ENCODE results near the gene DENND11. TPM values are rescaled to one million over a fixed set of nuclear protein-coding genes. Genes with fewer than 3 reads are reported as not detected.

DENND11 gene
- polyA plus RNA-seq, 1 of the 3 experiments (the other 2 are of a cell fraction): 5.5 TPM

DNA sequence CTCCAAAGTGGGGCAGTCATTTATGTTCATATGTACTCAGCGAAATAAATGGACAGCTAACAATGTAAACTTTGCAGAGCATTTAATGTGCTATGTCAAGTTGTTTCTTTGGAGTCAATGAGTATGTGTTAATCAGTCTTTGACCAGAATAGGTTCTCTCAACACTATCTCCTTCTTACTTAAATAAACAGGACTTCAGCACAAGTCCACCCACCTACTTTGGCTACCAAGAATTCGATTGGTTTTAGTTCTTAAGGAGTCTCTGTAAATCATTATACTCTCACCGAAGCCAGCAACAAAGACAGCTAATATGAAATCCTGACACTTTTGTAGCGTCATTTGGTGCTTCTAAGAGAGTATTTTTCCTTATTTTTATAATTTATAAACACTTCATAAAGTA is 13.1 kb upstream of the DENND11 start:
- POLR2A ChIA-PET: no interaction called here
- H3K27me3 ChIP-seq (ENCODE audit: insufficient read depth): no peaks in the 10 kb centered on the region
- H3K4me3 ChIP-seq (ENCODE audit: low read depth in 2 of 2, low read length in 1 of 2): no peak overlapping the region
- no peaks in the 10 kb centered on the region for H3K9me3 ChIP-seq
- H3F3A ChIP-seq (replicated peaks; ENCODE audit: insufficient read depth): no peaks in the 10 kb centered on the region
- no peak overlapping the region for H3K9ac ChIP-seq
- DNase-seq: no peak
- H3K9me2 ChIP-seq: no peaks in the 10 kb centered on the region; the same call in 1 of the 2 replicates
- CTCF ChIA-PET: interaction anchor here (1.2 to 3.5 kb wide), 3 partner anchors 13 to 48 kb away, joined by 3 to 26 read pairs (median 4); partner anchors contain the start of gene SSBP1
- H2AFZ ChIP-seq (ENCODE audit: low read depth): no peak overlapping the region
- no peaks in the 10 kb centered on the region for H4K20me1 ChIP-seq (ENCODE audit: insufficient read depth)
- no peak overlapping the region for H3K27ac ChIP-seq (ENCODE audit: low read depth in 2 of 2, low read length in 1 of 2)
- 32% methylated on average over 4 of the region's 4 CpGs for WGBS (ENCODE audit: low lambda C conversion rate)
- H3K79me2 ChIP-seq (ENCODE audit: insufficient read depth): no peaks in the 10 kb centered on the region
- TF ChIP-seq RCOR1 (IDR thresholded peaks at IDR 0.05; ENCODE audit: low read length) (no peak), CHD2 (IDR thresholded peaks at IDR 0.05; ENCODE audit: low read length, partially characterized antibody) (no peak)
- TF ChIP-seq, protein P1, sequence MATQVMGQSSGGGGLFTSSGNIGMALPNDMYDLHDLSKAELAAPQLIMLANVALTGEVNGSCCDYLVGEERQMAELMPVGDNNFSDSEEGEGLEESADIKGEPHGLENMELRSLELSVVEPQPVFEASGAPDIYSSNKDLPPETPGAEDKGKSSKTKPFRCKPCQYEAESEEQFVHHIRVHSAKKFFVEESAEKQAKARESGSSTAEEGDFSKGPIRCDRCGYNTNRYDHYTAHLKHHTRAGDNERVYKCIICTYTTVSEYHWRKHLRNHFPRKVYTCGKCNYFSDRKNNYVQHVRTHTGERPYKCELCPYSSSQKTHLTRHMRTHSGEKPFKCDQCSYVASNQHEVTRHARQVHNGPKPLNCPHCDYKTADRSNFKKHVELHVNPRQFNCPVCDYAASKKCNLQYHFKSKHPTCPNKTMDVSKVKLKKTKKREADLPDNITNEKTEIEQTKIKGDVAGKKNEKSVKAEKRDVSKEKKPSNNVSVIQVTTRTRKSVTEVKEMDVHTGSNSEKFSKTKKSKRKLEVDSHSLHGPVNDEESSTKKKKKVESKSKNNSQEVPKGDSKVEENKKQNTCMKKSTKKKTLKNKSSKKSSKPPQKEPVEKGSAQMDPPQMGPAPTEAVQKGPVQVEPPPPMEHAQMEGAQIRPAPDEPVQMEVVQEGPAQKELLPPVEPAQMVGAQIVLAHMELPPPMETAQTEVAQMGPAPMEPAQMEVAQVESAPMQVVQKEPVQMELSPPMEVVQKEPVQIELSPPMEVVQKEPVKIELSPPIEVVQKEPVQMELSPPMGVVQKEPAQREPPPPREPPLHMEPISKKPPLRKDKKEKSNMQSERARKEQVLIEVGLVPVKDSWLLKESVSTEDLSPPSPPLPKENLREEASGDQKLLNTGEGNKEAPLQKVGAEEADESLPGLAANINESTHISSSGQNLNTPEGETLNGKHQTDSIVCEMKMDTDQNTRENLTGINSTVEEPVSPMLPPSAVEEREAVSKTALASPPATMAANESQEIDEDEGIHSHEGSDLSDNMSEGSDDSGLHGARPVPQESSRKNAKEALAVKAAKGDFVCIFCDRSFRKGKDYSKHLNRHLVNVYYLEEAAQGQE (IDR thresholded peaks at IDR 0.05; ENCODE audit: low read depth, low read length): no peak
- no peaks in the 10 kb centered on the region for H3K4me1 ChIP-seq (ENCODE audit: control insufficient read depth in 1 of 2, insufficient read depth in 2 of 2, low read depth in 1 of 2, low read length in 1 of 2)
- H3K4me2 ChIP-seq: no peak overlapping the region
- peaks cover 0 to 5% of the 10 kb centered on the region in 2 experiments for H3K36me3 ChIP-seq (replicated peaks in 1 of 2; ENCODE audit: control insufficient read depth in 1 of 2, insufficient read depth in 2 of 2, low read length in 1 of 2)

DNA sequence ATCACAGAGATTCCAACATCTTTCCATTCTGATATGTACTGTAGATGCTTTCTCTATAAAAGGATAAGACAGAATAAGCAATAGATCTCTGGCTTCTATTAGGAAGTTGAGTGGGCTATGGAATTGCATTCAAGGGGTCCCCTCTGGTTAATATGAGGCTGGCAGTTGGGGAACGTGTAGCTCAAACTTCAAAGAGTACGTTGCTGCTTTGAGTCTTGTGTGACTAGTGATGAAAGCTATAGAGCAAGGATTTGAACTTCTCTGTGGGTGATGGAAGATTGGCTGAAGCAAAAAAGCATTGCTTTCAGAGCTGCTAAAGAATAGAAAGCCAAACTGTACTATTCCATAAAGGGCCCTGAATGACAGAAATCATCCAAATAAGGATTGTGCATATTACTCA is 12.6 kb upstream of the DENND11 start:
- H3K4me1 ChIP-seq (ENCODE audit: control insufficient read depth in 1 of 2, insufficient read depth in 2 of 2, low read depth in 1 of 2, low read length in 1 of 2): no peaks in the 10 kb centered on the region
- no peak overlapping the region for H3K4me3 ChIP-seq (ENCODE audit: low read depth in 2 of 2, low read length in 1 of 2)
- H3K4me2 ChIP-seq: no peak overlapping the region
- H3K79me2 ChIP-seq (ENCODE audit: insufficient read depth): no peaks in the 10 kb centered on the region
- no peaks in the 10 kb centered on the region for H3F3A ChIP-seq (replicated peaks; ENCODE audit: insufficient read depth)
- H2AFZ ChIP-seq (ENCODE audit: low read depth): no peak overlapping the region
- TF ChIP-seq POLR2AphosphoS5 (IDR thresholded peaks at IDR 0.05; ENCODE audit: low read depth, low read length) (no peak), JUND (IDR thresholded peaks at IDR 0.05) (no peak), TEAD4 (IDR thresholded peaks at IDR 0.05; ENCODE audit: borderline replicate concordance, insufficient read depth) (no peak), TAF1 (IDR thresholded peaks at IDR 0.05; ENCODE audit: borderline replicate concordance, low read depth, low read length) (no peak), MEF2A (IDR thresholded peaks at IDR 0.05; ENCODE audit: borderline replicate concordance, low read depth) (no peak), RFX5 (IDR thresholded peaks at IDR 0.05; ENCODE audit: low read length) (no peak), FOXM1 (IDR thresholded peaks at IDR 0.05; ENCODE audit: low read depth) (no peak), FOXJ3 (CRISPR knock-in tag; IDR thresholded peaks at IDR 0.05) (no peak)
- TF ChIP-seq, protein P2, sequence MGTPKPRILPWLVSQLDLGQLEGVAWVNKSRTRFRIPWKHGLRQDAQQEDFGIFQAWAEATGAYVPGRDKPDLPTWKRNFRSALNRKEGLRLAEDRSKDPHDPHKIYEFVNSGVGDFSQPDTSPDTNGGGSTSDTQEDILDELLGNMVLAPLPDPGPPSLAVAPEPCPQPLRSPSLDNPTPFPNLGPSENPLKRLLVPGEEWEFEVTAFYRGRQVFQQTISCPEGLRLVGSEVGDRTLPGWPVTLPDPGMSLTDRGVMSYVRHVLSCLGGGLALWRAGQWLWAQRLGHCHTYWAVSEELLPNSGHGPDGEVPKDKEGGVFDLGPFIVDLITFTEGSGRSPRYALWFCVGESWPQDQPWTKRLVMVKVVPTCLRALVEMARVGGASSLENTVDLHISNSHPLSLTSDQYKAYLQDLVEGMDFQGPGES (IDR thresholded peaks at IDR 0.05; ENCODE audit: low read depth, low read length): no peak
- 63% methylated on average over 2 of the region's 2 CpGs for WGBS (ENCODE audit: low lambda C conversion rate)
- H3K36me3 ChIP-seq (replicated peaks in 1 of 2; ENCODE audit: control insufficient read depth in 1 of 2, insufficient read depth in 2 of 2, low read length in 1 of 2): peaks cover 0 to 5% of the 10 kb centered on the region in 2 experiments
- no peaks in the 10 kb centered on the region for H3K9me3 ChIP-seq
- H3K9ac ChIP-seq: no peak overlapping the region
- H3K27me3 ChIP-seq (ENCODE audit: insufficient read depth): no peaks in the 10 kb centered on the region
- no peaks in the 10 kb centered on the region for H4K20me1 ChIP-seq (ENCODE audit: insufficient read depth)
- H3K9me2 ChIP-seq: no peaks in the 10 kb centered on the region; the same call in 1 of the 2 replicates
- DNase-seq: no peak
- ChIA-PET CTCF (interaction anchor here (0.7 to 3.5 kb wide), 5 partner anchors 12 to 48 kb away, joined by 3 to 26 read pairs (median 4); partner anchors contain the start of gene SSBP1), POLR2A (interaction anchor here (1.1 kb wide), 1 partner anchor 11 kb away, joined by 3 read pairs; no protein-coding TSS in a partner anchor)
- H3K27ac ChIP-seq (ENCODE audit: low read depth in 2 of 2, low read length in 1 of 2): no peak overlapping the region

Data from SK-N-SH (cell line).